ENCODE data around the gene GPC6.

GPC6 gene

DNA sequence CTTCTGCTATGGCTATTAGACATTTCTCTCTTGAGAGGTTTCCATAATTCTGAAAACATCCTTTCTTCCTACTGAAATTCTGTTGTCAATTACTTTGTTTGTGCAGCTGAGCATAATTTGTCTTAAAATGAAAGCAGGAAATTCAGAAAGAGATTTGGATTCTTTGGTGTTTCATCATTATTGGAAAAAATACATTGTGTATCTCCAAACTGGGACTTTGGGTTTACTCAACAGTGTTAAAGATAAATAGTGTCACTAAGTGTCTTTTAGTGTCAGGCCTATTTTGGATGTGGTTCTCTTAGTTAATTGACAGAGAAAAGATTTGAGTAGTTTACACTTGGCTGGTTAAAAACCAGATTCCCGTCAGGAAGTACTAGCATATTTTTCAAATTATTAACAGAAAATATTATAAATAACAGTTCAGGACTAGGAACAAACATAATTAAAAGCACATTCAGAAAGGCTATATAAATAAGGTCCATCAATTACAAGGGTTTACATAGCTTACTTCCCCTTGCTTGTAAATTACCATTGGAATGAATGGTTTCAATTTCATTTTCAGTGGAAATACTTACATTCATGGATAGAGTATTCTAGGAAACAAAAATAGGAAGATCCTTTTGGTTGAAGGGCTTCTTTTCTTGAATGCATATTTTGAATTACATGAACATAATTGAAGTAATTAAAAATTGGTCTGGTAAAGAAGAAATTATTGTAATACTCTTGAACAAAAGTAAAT, 483.1 kb downstream of the GPC6 start:
- no peak for DNase-seq

DNA sequence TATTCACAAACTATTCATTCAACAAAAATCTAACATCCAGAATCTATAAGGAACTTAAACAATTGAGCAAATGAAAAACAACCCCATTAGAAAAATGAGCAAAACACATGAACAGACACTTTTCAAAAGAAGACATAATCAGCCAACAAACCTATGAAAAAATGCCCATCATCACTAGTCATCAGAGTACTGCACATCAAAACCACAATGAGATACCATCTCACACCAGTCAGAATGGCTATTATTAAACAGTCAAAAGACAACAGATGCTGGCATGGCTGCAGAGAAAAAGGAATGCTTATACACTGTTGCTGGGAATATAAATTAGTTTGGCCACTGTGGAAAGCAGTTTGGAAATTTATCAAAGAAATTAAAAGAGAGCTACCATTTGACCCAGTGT, 487.6 kb downstream of the GPC6 start:
- DNase-seq = no peak

DNA sequence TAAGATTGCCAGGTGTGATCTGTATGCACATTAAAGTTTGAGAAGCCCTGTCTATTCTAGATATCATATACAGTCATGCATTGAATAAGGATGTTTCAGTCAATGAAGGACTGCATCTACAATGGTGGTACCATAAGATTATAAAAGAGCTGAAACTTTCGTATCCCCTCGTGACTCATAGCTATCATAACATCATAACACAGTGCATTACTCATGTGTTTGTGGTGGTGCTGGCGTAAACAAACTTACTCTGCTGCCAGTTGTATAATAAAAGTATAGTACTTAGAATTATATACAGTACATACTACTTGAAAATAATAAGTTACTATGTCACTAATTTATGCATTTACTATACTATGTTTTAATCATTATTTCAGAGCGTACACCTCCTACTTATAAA, 489.3 kb downstream of the GPC6 start:
- no peak for DNase-seq

DNA sequence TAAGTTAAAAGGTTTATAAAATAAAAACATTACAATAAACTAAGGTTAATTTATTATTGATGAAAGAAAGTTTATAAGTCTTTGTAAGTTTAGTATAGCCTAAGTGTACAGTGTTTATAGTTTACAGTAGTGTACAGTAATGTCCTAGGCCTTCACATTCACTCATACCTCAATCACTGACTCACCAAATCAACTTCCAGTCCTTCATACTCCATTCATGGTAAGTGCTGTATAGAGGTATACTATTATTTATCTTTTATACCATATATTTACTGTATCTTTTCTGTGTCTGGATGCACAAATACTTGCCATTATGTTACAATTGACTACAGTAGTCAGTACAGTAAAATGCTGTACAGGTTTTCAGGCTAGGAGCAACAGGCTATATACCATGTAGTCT, 490.0 kb downstream of the GPC6 start:
- DNase-seq = no peak

DNA sequence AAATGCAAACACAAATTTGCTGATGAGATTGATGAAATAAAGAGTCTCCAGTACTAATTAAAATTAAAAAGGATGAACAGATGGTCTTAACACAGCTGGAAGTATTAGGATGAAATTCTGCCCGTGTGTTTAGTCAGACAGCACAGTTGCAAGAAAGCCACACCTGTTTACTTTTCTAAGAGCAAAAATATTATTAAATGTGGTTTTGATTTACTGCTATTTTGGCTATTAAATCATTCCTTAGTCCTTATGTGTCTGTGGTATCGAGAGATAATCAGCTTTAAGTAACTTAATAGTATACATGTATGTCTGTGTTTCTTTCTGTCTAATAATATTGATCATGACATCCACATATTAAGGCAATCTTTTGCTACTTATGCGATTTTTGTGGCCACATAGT, 494.9 kb downstream of the GPC6 start:
- DNase-seq = no peak

DNA sequence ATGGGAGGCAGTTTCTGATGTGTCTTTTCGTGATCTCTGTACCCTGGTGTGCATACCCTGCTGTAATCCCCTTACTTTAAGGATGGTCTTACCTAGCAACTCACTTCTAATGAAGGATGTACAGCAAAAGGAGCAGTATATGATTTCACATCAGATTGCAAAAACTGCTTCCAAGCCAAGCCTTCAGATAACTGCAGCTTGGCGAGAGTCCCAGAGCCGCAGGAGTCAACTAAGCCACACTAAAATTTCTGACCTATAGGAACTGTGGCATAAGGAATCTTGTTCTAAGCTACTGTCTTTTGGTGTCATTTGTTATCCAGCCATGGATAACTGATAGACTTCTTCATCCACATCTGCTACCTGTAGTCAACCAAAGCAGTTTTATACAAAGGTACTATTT, 496.7 kb downstream of the GPC6 start:
- DNase-seq = no peak

DNA sequence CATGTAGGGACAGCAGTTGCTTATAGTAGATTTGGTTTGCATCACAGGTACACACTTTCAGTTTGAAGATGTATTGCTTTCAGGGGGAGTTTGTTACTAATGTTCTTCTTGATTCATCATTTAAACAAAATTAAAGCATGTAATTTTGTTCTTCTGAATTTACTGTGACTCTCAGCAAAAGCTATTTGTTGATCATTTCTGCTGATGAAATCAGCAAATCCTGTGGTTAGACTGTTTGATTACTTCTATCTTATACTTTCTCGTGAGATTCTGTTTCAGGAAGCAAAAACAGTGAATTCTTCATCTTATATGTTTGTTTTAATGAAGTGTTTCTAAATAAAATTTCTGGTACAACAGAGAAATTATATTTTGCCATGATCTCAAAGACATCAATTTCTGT, 497.6 kb downstream of the GPC6 start:
- DNase-seq = no peak

DNA sequence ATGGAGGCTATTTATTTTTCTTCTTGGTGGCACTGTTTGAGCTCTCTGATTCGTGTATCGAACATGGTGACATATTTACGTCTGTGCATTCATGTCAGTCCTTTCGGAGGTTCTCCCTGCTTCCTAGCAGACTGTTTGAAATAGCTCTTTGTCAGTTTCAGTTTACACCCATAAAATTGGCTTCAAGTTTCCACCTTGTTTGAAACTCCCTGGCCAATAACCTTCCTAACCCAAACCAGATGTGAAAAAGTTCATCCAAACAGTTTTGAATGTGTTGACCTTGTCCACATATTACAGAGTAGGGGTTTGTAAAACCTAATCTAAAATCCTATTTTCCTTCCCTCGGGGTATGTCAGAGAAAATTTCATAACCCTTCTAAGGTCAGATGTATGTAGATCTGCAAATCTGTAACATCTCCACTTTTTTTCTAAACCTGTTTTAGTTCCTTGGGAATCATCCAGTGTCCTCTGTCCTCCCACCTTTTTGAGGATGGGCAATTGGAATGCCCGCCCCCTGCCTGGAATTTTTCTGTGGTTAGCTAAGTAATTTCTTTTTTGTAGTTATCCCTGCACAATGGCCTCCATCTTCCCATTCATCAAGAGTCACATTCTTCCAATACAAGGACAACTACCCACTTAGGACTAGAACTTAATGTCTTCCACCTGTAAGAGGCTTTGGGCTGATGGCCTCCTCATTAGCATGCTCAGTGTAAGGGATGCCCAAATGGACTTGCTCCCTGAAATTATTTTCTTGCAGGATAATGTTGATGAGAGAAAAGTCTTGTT, 499.8 kb downstream of the GPC6 start:
- DNase-seq = no peak

DNA sequence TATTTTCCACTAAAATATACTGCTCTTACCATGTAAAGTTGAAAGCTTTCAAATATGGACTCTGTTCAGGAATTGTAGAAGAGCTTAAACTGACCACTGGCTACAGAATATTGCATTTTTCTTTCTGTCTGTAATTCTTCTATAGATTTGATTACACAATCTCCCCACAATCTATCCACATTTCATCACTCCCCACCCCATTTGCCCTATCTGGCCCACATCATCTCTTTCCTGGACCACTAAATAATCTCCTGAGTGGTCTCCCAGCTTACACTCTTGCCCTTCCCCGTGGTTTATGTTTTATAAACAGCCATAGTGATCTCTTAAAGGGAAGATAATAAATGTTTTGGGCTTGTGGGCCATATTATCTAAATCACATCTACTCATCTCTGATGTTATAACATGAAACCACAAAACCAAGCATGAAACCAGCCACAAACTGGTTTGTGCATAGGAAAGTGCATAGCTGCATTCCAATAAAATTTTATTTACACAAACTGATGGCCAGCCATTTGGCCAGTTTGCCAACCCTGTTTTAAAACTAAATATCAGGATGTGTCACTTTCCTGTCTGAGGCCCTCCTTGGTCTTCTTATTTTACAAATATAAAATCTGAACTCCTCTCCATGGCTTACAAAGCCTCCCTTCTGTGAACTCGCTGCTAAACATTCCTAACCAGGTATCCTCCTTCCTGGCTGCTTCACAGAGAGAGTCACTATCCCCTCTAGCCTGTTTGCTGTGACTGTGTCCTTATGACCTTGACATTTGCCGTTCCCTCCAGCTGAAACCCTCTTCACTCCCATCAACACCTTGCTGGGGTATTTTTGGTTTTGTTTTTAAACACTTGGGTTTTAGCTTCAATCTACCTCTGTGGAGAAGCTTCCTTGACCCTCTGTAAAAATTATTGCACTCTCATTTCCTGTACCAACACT, 500.9 kb downstream of the GPC6 start:
- DNase-seq = no peak

DNA sequence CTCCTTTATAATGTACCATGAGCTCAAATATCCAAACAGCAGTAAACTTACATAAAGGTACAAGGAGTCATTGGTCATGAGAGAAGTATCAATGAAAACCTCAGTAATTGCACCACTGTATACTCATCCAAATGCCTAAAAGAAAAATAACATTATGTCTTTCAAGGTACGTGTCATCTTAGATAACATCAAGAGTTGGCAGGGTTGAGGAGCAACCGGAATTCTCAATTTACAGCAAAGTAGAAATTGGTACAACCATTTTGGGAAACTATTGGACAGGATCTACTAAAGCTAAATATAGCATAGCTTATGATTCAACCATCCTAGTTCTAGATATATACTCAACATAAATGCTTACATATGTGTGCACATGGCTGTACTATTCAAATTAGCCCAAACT, 502.8 kb downstream of the GPC6 start:
- no peak for DNase-seq

DNA sequence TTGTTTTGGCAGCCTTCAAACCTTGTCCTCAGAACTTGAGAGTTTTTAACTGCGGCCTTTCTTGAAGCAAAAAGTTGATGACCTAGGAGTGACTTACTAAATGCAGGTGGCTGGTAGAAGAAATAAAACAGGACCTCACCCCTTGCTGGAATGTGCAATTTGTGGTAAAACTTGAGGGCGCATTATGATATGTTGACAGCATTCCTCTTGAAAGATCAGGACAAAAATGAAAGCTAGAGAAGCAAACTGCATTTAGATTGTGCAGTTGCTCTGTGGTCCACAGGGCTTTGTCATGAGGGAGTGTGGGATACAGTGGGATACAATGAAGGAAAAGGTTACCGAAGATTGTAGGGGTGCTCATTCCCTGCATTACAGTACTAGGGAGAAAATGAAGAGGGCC, 504.2 kb downstream of the GPC6 start:
- no peak for DNase-seq

DNA sequence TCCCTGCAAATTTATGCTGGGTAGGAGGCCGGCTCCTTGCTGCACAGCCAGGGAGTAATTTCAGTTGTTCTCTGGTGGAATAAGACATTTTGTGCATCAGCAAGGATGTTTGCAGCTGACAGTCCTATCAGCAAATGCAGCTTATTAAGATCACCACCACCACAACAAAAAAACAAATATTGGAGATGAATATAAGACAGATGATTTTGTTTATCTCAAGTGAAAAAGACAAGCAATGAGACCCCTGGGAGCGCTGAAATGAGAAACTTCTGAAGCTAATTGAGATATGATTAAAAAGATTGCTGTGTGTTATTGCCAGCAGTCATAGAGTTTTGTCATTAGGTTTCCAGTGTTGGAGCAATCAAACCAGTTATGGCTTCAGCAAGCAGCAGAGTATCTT, 505.6 kb downstream of the GPC6 start:
- DNase-seq = no peak

DNA sequence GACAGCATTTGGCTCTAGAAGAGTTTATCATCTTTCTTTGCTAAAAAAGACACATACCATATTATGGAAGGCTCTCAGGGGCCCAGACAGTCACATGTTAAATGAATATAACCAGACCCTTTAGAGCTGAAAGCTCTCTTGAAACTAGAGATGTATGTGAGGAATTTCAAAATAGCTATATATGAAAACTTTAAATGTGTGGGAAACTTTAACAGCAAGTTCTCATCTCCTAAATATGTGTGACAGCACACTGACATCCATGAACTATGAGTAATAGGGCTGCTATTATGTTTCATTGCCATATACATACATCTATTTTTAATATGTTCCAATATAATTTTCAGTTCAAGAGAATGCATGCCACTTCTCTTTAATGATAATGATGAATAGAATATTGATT, 509.5 kb downstream of the GPC6 start:
- DNase-seq = no peak

DNA sequence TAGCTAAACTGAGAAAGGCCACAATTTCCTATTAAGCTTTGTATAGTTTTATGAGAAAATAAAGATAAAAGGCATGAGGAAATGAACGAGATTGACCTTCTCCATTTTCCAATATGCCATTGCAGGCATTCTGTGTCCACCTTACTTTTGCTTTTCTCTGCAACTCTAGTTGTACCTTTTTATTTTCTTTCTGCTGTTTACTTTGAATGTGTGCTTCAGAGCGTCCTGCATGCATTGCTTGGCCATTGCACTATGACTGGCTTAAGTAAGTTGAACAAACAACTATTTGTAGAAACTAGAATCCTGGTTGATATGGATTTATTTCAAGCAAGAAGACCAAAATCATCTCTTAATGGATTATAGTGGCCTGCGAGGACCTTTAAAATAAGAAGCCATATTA, 510.3 kb downstream of the GPC6 start:
- DNase-seq = no peak

DNA sequence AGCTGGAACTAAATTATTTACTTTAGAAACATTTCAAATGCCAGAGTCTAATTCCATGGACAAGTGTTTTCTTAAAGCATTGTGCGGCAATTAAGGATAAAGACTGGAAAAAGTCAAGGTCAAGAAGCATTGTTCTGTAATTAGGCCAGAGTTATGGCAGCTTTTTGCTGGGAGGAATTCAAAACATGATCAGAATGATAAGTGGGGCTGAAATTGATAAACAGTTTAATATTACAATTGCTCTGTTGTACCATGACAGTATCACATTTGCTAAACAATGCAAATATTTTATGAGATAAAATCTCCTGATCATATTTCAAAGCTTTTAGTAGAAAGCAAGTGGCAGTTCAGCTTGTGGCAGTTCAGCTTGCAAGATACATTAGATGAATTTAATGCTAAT, 513.7 kb downstream of the GPC6 start:
- no peak for DNase-seq

DNA sequence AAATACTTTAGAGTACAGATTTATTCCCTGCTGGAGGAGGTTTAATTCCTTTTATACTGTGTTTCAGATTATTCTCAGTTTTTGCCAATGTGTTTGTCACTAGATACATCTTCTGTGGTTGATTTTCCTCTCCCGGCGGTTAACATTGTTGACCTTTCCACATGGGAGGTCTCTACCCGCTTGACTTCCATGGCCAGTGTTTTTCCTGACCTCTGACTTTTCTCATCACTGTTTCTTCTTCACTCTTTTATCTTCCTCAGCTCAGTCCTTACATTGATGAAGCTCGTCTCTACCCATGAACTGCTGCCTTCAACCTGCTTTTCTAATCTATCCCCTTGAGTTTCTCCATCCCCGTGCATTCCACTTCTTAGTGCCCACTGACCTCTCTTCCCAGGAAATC, 517.4 kb downstream of the GPC6 start:
- DNase-seq = no peak

DNA sequence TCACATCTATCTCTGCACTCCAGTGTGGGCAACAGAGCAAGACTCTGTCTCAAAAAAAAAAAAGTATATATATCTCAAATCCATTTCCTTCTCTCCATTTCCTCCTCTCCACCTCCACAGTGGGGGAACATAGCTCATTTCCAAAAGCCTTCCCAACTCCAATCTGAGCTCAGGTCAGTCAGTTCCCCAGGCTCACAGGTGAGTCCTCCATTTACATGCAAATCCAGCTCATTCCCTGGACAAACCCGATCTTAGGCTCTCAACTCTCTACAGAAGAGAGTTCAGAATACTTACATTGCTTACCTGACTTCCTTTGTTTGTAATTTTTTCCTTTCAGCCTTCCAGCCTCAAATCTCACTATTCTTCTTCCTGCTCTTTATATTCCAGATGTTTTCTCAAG, 518.3 kb downstream of the GPC6 start:
- no peak for DNase-seq

DNA sequence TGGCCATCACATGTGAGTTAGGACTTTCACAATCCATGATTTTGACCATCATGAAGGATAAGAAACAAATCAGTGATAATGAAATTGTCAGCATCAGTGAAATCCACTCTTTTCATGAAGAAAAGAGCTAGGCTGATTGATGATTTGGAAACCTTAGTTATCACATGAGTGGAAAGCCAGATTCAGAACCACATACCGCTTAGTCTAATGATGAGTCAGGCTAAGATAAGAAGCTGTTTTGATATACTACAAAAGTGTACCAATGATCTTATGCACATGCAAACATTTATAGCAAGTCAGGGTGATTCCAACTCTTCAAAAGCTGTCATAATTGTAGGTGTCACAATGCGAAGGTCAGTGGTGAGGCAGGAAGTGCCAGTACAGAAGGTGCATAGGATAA, 519.3 kb downstream of the GPC6 start:
- DNase-seq = no peak

DNA sequence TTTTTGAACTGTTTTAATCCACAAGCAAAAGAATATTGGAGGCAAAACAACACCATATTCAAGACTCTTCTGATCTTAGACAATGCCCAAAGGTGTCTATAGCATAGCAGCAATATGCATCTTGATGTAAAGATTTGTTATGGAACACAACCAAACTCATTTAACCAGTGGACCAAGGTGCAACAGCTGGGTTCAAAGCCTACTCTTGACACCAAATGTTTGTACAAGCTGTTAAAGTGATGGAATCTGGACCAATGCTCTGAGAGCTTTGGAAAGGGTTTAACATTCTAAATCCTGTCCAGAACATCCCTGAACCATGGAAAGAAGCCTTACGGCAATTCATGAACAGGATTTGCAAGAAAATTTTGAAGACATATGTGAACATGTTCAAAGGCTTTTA, 520.0 kb downstream of the GPC6 start:
- DNase-seq = no peak

DNA sequence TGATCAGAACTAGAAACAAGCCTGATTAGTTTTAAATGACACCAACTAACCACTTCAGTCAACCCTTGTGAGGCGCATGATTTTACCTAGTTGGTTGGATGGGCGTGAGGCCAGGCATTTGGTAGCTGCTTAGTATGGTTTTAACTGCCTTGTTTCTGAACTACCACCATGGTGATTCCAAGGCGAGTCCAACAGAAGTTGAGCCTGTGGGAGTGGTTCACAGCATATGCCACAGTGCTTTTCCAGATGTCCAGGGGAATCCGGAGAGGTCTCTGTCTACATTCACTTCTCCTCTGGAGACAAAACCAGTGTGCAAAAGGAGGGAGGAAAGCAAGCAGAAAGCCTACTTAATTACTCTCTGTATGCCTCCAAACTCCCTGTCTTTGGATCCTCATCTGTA, 524.1 kb downstream of the GPC6 start:
- DNase-seq = no peak

DNA sequence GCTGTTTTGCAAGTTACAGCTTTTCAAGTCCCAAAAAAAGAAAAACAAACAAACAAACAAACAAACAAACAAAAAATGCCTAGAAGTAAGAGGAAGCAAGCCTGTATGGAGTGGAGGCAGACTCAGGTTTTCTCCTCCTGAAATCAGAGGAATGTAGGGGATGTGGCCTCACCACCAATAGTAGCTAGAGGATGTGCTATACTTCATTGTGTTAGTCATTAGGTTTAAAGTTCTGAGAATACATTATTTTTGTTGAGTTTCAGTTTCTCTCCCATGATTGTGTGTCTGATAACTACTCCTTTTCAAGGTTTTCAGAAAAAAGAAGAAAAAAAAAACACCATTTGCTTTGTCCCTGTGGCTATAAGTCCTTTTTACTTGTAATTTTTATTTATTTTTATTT, 524.5 kb downstream of the GPC6 start:
- no peak for DNase-seq

DNA sequence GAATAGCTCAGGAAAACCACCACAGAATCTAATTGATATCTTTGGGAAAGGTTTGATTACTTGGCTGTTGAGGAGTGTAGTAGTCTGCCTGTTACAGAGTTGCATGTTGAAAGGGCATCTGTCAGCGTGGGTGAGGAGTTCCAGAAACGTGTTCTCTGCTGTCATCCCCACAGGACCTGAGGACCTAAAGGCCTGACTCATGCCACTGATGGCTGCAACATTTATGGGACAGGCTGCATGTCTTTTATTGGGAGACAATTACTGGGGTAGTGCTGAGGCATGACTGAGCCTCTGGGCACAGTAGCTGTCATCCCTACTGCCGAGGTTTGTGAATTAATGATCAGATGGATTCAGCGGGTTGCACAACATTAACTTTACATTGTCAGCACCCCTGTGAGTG, 525.9 kb downstream of the GPC6 start:
- DNase-seq = no peak

DNA sequence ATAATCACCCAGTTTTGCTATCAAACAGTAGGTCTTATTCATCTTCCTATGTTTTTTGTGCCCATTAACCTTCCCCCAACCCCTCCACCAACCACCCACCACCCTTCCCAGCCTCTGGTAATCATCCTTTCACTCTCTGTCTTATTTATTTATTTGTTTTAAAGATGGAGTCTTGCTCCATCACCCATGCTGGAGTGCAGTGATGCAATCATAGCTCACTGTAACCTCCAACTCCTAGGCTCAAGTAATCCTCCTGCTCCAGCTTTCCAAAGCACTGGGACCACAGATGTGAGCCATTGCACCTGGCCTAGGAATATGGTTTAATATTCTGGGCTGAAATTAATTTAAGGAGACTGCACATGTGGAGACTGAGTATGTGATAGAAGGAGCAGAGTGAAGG, 527.0 kb downstream of the GPC6 start:
- no peak for DNase-seq

DNA sequence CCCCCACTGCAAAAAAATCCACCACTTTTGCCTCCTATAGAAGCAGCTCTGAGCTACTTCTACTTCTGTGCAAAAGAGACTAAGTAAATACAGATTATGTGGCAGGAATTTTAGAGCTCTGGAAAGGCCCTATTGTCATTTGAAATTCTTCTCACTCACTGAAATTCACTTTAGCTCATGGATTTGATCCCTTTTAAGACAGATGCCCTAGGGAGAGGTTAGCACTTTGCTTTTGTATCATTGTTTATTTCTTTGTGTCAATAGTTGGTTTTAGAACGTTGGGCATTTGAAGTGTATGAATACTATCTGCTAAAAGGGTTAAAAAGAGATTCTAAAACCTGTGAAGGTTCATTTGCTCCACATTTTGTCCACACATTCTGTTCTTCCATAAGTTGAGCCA, 528.7 kb downstream of the GPC6 start:
- no peak for DNase-seq
